ENCODE measurements around the gene SCN8A. TPM values are rescaled to one million over a fixed set of nuclear protein-coding genes. Genes with fewer than 3 reads are reported as not detected.

Gene SCN8A
- total and polyA plus RNA-seq, 2 experiments from 2014 or later = 4.6 to 23.9 TPM

DNA sequence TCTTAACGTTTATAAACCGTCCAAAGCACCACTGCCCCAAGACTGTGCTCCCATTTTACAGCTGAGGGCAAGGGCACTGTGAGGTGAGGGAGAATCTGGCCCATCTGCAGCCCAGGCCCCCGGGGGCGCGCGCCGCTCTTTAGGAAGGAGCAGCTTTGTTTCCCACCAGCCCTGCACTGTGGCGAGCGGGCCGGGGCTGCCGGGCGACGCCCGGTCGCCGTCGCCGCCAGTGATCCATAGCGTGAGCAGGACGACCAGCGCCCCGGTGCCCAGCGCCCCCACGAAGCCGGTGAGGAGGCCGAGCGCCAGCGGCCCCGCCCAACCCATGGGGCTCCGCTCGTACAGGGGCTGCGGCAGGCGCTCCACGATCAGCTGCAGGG, 222.9 kb downstream of the SCN8A start (continued):
- TF ChIP-seq, protein P1, sequence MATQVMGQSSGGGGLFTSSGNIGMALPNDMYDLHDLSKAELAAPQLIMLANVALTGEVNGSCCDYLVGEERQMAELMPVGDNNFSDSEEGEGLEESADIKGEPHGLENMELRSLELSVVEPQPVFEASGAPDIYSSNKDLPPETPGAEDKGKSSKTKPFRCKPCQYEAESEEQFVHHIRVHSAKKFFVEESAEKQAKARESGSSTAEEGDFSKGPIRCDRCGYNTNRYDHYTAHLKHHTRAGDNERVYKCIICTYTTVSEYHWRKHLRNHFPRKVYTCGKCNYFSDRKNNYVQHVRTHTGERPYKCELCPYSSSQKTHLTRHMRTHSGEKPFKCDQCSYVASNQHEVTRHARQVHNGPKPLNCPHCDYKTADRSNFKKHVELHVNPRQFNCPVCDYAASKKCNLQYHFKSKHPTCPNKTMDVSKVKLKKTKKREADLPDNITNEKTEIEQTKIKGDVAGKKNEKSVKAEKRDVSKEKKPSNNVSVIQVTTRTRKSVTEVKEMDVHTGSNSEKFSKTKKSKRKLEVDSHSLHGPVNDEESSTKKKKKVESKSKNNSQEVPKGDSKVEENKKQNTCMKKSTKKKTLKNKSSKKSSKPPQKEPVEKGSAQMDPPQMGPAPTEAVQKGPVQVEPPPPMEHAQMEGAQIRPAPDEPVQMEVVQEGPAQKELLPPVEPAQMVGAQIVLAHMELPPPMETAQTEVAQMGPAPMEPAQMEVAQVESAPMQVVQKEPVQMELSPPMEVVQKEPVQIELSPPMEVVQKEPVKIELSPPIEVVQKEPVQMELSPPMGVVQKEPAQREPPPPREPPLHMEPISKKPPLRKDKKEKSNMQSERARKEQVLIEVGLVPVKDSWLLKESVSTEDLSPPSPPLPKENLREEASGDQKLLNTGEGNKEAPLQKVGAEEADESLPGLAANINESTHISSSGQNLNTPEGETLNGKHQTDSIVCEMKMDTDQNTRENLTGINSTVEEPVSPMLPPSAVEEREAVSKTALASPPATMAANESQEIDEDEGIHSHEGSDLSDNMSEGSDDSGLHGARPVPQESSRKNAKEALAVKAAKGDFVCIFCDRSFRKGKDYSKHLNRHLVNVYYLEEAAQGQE (IDR thresholded peaks at IDR 0.05; ENCODE audit: unreplicated experiment) = no peak
- TF ChIP-seq EZH2 (IDR thresholded peaks at IDR 0.05; ENCODE audit: low read depth, unreplicated experiment) = no peak
- TF ChIP-seq, protein P2, sequence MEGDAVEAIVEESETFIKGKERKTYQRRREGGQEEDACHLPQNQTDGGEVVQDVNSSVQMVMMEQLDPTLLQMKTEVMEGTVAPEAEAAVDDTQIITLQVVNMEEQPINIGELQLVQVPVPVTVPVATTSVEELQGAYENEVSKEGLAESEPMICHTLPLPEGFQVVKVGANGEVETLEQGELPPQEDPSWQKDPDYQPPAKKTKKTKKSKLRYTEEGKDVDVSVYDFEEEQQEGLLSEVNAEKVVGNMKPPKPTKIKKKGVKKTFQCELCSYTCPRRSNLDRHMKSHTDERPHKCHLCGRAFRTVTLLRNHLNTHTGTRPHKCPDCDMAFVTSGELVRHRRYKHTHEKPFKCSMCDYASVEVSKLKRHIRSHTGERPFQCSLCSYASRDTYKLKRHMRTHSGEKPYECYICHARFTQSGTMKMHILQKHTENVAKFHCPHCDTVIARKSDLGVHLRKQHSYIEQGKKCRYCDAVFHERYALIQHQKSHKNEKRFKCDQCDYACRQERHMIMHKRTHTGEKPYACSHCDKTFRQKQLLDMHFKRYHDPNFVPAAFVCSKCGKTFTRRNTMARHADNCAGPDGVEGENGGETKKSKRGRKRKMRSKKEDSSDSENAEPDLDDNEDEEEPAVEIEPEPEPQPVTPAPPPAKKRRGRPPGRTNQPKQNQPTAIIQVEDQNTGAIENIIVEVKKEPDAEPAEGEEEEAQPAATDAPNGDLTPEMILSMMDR (conservative IDR thresholded peaks at IDR 0.05; ENCODE audit: low read depth in 2 of 2) = no peak

DNA sequence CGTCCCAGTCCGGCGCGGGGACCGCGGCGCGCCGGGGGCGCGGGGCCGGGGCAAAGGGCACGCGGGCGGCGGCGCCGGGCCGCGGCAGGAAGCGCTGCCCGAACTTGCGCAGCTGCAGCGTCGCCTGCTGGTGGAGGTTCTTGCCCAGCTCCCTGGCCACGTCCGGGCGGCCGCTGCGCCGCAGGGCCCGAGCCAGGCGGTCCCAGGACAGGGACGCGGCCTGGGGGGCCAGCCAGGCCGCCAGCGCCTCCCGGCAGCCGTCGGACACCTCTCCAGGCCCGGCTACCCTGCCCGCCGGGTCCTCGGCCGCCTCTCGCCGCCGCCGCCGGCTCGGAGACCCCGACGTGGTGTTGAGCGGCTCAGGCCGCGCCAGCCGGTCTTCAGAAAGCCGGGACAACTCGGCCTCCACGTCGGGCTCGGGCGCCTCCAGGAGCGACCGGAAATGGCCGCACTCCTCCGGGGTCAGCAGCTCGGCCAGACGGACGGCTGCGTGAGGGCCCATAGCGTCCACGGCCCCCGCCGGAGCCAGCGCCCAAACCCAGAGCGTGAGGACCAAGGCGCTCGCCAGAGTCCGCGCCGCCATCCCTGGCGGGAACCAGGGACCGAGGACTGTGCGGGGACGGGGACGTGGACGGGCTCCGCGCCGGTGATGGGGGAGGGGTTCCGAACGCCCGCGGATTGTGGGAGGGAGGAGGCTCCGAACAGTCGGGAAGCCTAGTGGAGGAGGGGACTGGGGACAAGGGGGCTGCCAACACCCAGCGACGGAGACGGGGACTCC, 223.5 kb downstream of the SCN8A start:
- H3K27ac Mint-ChIP-seq = no peak overlapping the region
- no peaks in the 10 kb centered on the region; the same call in 1 of the 3 replicates for H3K9me3 Mint-ChIP-seq
- TF ChIP-seq CREB1 (CRISPR knock-in tag; IDR thresholded peaks at IDR 0.05; ENCODE audit: low read depth) (no peak), NANOG (IDR thresholded peaks at IDR 0.05; ENCODE audit: borderline replicate concordance) (no peak), ZNF114 (CRISPR knock-in tag; IDR thresholded peaks at IDR 0.05) (no peak), POLR2AphosphoS5 (IDR thresholded peaks at IDR 0.05; ENCODE audit: low read depth) (peak; percentile 49; the same call in 1 of the 2 replicates), STAT1 (IDR thresholded peaks at IDR 0.05; ENCODE audit: unreplicated experiment) (no peak), EZH2 (IDR thresholded peaks at IDR 0.05; ENCODE audit: low read depth, unreplicated experiment) (no peak)
- TF ChIP-seq, protein P2 (conservative IDR thresholded peaks at IDR 0.05; ENCODE audit: low read depth in 2 of 2) = peak; percentile 27 to 77; a peak in 3 of 4 replicates
- TF ChIP-seq, protein P1 (IDR thresholded peaks at IDR 0.05; ENCODE audit: unreplicated experiment) = no peak
- H3K4me1 ChIP-seq (ENCODE audit: insufficient read depth) = peaks cover 17% of the 10 kb centered on the region
- H3F3A ChIP-seq (replicated peaks; ENCODE audit: low read depth) = peaks cover 13% of the 10 kb centered on the region; the same call in 1 of the 2 replicates
- H4K20me1 ChIP-seq (replicated peaks; ENCODE audit: insufficient read depth) = no peaks in the 10 kb centered on the region; the same call in 1 of the 2 replicates
- no peaks in the 10 kb centered on the region for H3K9me2 ChIP-seq (ENCODE audit: insufficient read depth)
- peak overlapping the region; percentile 80 for H3K4me3 ChIP-seq
- ATAC-seq = peak; percentile 64
- no peak overlapping the region for H3K27ac ChIP-seq (ENCODE audit: low read depth)
- H3K36me3 Mint-ChIP-seq (ENCODE audit: low read depth) = no peaks in the 10 kb centered on the region; the same call in 2 of the 3 replicates
- peak overlapping the region; percentile 87 for H3K4me2 ChIP-seq
- H3K27me3 ChIP-seq (ENCODE audit: insufficient read depth) = peaks cover 60% of the 10 kb centered on the region
- H3K36me3 ChIP-seq (ENCODE audit: insufficient read depth) = no peaks in the 10 kb centered on the region
- H2AFZ ChIP-seq = peak overlapping the region; percentile 90
- no peaks in the 10 kb centered on the region for H3K79me2 ChIP-seq (replicated peaks; ENCODE audit: insufficient read depth)
- H3K4me1 Mint-ChIP-seq = peaks cover 27% of the 10 kb centered on the region
- peaks cover 27% of the 10 kb centered on the region for H3K27me3 Mint-ChIP-seq (ENCODE audit: insufficient read depth, low read depth, poor library complexity)
- DNase-seq (ENCODE audit: low spot score) = peak; percentile 89
- H3K4me3 Mint-ChIP-seq = peak overlapping the region; percentile 74

Data from GM23338 (cell line).